ENCODE data around the gene COL24A1.

The COL24A1 gene

DNA sequence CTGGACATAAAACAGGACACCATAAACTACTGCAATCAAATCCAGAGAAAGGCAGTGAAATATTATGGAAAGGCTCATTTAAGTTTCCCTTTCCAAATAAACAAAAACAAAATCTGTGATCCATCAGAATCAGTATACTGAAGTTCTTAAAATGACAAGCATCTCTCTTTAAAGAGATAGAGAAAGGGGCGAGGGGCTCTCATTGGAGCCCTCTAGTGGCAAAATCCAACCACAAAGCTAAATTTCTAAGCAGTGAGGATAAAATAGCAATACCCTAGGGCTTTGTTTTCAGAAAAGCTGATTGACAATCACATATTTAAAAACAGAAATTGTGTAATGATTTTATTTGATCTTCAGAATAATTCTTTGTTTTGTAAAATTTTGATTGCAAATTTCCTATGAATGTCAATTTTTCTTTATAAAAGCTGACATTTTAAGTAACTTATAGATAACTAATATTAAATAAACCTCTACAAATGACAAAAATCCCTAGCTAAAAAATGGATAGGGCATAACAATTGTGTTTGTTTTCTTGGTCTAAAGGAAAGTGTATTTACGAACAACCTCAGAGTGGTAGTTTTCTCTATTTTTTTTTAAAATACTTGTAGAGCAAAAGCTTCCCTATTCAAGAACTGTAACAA is 138.2 kb downstream of the COL24A1 start:
- no peak overlapping the region for H2AFZ ChIP-seq
- H3K36me3 ChIP-seq (ENCODE audit: control insufficient read depth, insufficient read depth, low read length), result no peaks in the 10 kb centered on the region
- no peak overlapping the region for H3K27ac ChIP-seq
- TF ChIP-seq, protein P1, sequence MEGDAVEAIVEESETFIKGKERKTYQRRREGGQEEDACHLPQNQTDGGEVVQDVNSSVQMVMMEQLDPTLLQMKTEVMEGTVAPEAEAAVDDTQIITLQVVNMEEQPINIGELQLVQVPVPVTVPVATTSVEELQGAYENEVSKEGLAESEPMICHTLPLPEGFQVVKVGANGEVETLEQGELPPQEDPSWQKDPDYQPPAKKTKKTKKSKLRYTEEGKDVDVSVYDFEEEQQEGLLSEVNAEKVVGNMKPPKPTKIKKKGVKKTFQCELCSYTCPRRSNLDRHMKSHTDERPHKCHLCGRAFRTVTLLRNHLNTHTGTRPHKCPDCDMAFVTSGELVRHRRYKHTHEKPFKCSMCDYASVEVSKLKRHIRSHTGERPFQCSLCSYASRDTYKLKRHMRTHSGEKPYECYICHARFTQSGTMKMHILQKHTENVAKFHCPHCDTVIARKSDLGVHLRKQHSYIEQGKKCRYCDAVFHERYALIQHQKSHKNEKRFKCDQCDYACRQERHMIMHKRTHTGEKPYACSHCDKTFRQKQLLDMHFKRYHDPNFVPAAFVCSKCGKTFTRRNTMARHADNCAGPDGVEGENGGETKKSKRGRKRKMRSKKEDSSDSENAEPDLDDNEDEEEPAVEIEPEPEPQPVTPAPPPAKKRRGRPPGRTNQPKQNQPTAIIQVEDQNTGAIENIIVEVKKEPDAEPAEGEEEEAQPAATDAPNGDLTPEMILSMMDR (IDR thresholded peaks at IDR 0.05), result peak; percentile 22
- no peak overlapping the region for H3K4me3 ChIP-seq (ENCODE audit: low read depth, low read length)
- H3K27me3 ChIP-seq (ENCODE audit: control insufficient read depth, insufficient read depth, low read length), result no peaks in the 10 kb centered on the region
- H3K79me2 ChIP-seq, result no peaks in the 10 kb centered on the region
- no peaks in the 10 kb centered on the region for H3K9me3 ChIP-seq (ENCODE audit: control insufficient read depth, low read length)
- no peak overlapping the region for H3K9ac ChIP-seq
- no peaks in the 10 kb centered on the region for H3K4me1 ChIP-seq
- no peak overlapping the region for H3K4me2 ChIP-seq (ENCODE audit: low read length)

DNA sequence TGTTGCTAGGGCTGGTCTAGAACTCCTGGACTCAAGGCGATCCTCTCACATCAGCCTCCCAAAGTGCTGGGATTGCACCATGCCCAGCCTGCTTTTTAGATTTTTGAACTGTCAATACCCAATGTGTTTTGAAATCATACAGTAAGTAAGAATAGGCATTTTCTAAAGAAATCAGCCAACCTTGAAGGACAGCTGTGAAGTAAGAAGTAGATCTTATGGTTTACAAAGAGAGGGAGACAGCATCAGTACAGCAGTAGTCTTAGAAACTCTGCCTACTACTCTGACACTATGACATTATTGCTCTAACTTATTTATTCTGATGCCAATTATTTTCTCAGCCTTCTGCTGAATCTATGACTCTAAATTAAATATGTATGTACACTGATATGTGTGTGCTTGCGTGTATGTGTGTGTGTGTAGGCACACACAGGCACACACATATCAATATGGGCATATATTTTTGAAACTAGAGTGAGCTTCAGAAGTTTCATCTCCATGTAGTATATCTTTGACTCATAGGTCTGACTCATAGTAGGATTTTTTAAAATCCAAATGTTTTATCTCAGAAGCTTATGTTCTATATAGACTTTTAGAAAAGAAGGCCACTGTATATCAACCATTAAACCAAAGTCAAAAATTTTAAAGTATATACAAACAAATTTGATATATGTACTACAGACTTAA is 140.4 kb downstream of the COL24A1 start:
- TF ChIP-seq, protein P1 (IDR thresholded peaks at IDR 0.05), result no peak
- no peak overlapping the region for H3K27ac ChIP-seq

GRCh38 chr1:86015375-86015774 is 141.2 kb downstream of the COL24A1 start:
- H3K9me3 ChIP-seq (ENCODE audit: control insufficient read depth, low read length), result no peaks in the 10 kb centered on the region
- H3K27me3 ChIP-seq (ENCODE audit: control insufficient read depth, insufficient read depth, low read length), result no peaks in the 10 kb centered on the region
- no peaks in the 10 kb centered on the region for H3K4me1 ChIP-seq
- H3K27ac ChIP-seq, result no peak overlapping the region
- H3K9ac ChIP-seq, result no peak overlapping the region
- no peaks in the 10 kb centered on the region for H3K79me2 ChIP-seq
- H3K4me3 ChIP-seq (ENCODE audit: low read depth, low read length), result no peak overlapping the region
- TF ChIP-seq, protein P1 (IDR thresholded peaks at IDR 0.05), result no peak
- H3K4me2 ChIP-seq (ENCODE audit: low read length), result no peak overlapping the region
- no peak overlapping the region for H2AFZ ChIP-seq
- H3K36me3 ChIP-seq (ENCODE audit: control insufficient read depth, insufficient read depth, low read length), result no peaks in the 10 kb centered on the region

More for the DNA sequence above, 140.4 kb downstream of the COL24A1 start:
- Histone ChIP-seq H3K4me3 (ENCODE audit: low read depth, low read length) (no peak overlapping the region), H2AFZ (no peak overlapping the region), H3K27me3 (ENCODE audit: control insufficient read depth, insufficient read depth, low read length) (no peaks in the 10 kb centered on the region), H3K4me1 (no peaks in the 10 kb centered on the region), H3K36me3 (ENCODE audit: control insufficient read depth, insufficient read depth, low read length) (no peaks in the 10 kb centered on the region), H3K4me2 (ENCODE audit: low read length) (no peak overlapping the region), H3K9me3 (ENCODE audit: control insufficient read depth, low read length) (no peaks in the 10 kb centered on the region), H3K9ac (no peak overlapping the region), H3K79me2 (no peaks in the 10 kb centered on the region)

DNA sequence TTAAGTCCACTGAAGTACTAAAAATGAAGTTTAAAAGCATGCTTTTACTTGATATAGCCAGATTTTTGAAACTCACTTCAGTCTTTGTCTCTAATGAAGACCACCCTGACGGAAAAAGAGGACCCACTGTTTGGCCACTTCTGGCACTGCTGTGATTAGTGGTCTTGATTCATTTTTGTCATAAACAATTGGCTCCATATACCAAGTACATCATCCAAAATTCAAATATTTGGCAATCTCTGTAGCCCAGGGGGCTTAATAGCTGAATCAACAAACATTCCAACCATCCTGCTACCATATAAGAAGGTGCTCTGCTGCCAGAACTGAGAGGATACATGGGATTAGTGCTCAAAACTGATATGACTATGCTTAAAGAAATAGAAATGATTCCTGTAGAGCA is 156.0 kb downstream of the COL24A1 start:
- H2AFZ ChIP-seq, result no peak overlapping the region
- no peaks in the 10 kb centered on the region for H3K9me3 ChIP-seq (ENCODE audit: control insufficient read depth, low read length)
- H3K4me2 ChIP-seq (ENCODE audit: low read length), result no peak overlapping the region
- H3K79me2 ChIP-seq, result no peaks in the 10 kb centered on the region
- TF ChIP-seq, protein P1 (IDR thresholded peaks at IDR 0.05), result no peak
- no peaks in the 10 kb centered on the region for H3K27me3 ChIP-seq (ENCODE audit: control insufficient read depth, insufficient read depth, low read length)
- H3K36me3 ChIP-seq (ENCODE audit: control insufficient read depth, insufficient read depth, low read length), result no peaks in the 10 kb centered on the region
- no peak overlapping the region for H3K4me3 ChIP-seq (ENCODE audit: low read depth, low read length)
- no peaks in the 10 kb centered on the region for H3K4me1 ChIP-seq
- H3K9ac ChIP-seq, result no peak overlapping the region
- no peak overlapping the region for H3K27ac ChIP-seq
